GM19372 (cell line): ENCODE data around the gene TRIM29.
"Not testable (repeated sequence)": the region's sequence is repeated elsewhere in the genome, so short reads cannot be mapped to it uniquely, and the experiment has no call there.

Experiments
- ATAC-seq: cut with Tn5 transposase; IDR thresholded peaks from one replicate; pipeline ENCODE4 v1.9.1; 2021; ENCODE audit warnings: mild to moderate bottlenecking, low read depth, moderate library complexity; ENCODE audit not compliant: unreplicated experiment

Gene TRIM29, protein sequence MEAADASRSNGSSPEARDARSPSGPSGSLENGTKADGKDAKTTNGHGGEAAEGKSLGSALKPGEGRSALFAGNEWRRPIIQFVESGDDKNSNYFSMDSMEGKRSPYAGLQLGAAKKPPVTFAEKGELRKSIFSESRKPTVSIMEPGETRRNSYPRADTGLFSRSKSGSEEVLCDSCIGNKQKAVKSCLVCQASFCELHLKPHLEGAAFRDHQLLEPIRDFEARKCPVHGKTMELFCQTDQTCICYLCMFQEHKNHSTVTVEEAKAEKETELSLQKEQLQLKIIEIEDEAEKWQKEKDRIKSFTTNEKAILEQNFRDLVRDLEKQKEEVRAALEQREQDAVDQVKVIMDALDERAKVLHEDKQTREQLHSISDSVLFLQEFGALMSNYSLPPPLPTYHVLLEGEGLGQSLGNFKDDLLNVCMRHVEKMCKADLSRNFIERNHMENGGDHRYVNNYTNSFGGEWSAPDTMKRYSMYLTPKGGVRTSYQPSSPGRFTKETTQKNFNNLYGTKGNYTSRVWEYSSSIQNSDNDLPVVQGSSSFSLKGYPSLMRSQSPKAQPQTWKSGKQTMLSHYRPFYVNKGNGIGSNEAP

DNA sequence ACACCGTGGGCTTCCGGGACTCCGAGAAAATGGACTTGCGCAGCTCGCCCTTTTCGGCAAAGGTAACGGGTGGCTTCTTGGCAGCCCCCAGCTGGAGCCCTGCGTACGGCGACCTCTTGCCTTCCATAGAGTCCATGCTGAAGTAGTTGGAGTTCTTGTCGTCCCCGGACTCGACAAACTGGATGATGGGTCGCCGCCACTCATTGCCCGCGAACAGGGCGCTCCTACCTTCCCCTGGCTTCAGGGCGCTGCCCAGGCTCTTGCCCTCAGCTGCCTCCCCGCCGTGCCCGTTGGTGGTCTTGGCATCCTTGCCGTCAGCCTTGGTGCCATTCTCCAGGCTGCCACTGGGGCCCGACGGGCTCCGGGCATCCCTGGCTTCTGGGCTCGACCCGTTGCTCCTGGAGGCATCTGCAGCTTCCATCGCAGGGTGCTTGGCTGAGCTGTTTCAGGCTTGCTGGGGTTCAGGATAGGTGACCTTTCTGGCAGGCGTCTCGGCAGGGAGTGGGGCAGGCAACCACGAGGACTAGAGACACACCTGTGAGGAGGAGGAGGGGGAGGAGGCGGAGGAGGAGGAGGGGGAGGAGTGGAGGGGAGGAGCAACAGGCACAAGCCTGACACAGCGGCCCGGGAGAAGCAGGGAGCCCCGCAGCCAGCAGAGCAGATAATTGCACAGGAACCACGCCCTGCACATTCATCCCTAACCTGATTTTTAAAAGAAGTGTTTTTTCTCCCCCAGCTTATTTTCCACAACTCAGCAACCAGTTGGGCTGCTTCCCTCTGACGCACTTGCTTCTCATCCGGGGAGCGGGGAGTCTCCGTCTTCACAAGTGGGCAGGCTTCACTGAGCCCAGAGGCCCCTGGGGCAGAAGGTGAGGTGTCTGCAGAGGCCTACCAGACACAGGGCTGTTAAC lies at the start of gene TRIM29:
TSS of gene TRIM29 (minus strand) at position 503 of the 911 bp plus-strand sequence. CDS start at position 421, 82 bp downstream.
- no peak for ATAC-seq

DNA sequence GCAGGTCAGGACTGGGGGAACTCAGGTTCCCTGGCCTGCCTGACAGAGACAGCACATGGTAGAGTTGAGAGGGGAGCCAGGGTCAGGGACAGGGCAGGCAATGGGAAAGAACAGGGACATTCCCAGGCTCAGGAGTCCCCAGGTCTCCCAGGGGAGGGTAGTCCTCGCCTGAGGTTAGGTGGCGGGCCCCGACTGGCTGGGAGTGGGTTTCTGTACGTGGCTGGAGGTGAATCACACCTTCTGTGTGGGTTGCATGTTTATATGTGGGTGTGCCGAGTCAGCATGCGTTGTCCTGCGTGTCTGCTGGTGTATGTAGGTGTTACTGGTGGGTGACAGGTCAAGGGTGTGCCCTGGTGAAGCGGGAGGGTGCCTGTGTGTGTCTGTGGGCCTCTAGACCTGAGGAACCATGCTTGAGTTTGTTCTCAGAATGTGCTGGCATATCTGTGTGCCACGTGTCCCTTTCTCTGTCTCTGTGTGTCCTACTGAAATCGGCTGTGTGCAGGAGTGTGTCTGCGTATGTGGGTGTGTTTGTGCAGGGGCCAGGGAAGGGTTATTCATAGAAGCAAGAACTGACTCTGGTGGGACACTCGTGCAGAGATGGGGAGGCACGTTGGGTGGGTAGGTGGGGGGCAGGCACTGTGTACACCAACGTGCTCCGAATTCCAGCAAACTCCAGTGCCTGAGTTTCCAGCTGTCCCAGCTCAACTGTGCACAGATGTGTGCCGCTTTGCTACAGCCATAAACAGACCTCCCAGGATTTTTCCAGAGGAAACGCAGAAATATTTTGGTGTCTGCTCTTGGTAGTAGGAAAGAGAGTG lies 49.1 kb upstream of the TRIM29 start:
- ATAC-seq = no peak

DNA sequence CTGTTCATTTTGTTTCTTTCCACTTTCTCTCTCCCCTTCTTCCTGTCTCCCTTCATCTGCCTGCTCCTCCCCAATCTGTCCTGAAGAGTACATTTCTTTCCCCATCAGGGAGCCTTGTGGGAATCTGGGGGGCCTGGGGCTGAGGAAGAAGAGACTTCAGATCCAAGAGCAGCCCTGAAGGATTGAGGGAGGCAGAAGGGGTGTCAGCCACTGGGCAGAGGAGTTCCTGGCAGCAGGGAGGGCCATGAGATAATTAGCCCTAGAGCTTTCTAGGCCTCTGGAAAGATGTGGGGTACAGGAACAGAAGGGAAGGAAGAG lies 48.5 kb upstream of the TRIM29 start:
- no peak for ATAC-seq

DNA sequence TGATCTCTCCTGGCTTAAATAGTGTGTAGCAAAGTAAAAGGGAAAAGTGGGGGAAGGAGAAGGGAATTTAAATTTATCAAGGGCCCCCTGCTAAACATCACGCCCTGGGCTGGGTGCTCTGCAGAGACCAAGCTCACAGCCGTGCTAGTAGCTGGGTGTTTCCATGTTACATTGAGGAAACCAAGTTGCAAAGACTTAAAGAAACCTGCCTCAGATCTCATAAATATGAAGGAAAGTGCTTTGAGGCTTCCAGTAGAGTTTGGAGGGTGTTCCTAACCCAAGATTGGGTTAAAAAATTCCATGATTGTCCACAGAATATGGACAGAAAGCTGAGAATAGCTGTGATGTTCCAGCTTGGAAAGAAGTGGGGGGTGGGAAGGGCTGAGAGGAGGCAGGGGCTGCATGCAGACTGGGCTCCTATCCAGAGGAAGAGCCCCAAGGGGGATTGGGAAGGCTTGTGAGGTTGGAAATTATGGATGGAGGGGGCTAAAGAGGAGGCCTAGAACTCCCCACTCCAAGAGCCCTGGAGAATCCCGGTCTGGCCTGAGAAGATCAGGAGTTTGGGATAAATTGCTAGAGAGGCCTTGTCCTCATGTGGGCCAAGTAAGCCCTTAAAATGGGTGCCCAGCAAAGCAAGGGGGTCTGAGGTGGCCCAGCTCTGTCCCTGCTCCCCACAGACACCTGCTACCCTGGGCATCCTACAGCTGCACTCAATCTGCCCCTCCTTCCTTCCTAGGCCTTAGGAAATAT lies 48.0 kb upstream of the TRIM29 start:
- ATAC-seq = no peak

DNA sequence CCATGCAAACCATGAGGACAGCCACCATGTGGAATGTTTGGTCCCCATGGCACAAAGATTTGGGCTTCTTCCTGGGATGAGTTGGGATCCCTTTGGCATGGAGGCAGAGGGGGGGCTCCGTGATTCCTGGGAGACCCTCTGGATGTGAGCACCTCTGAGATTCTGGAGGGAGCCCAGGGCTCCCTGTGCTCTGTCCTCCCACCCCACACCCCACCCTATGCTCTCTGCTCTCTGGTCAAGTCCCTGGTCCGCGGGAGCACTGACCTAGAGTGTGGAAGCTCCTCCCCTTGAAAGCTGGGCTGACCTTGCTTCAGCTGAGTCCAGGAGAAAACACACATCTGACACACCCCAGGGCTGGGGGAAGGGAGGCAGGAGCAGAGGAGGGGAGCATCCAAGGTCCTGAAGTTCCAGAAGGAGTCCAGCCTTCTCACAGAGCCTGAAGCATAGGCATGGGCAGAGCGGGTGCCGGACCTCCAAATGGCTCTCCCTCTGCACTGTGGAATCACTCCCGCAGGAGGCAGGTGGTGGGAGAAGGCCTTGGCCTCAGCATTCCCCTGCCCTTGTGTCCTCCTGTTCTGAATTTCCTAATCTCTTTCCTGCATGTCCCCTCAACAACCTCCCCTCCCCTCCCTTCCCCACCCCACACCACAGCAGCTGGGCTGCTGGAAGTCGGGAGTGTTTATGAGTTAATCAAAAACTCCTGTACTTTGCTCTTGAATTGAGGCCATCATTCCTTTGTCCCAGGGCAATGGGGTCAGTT lies 47.2 kb upstream of the TRIM29 start:
- no peak for ATAC-seq

DNA sequence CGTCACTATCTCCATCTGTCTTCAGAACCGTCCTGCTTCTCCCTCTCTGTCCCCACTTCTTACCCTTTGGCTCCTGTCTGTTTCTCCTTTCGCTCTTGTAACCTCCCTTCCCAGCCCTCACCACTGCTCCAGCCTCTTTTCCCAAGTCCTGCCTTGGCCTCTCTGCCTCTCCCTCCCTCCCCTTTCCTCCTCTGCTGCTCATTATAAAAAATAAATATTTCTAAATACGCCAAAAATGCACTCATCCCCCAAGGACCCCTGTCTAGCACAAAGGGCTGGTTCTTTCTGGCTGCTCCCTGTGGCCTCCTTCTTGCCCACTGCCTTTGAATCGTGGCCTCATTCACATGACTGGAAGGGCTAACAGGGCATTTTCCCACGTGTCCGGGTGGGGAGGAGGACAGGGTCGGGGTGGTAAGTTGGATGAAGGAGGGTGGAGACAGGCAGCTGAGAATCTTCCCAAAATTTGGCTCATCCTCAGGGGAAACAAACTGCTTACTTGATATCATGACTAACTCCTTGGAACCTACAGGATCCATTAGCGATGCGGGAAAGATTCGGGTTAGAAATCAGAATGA lies 46.5 kb upstream of the TRIM29 start:
- no peak for ATAC-seq

DNA sequence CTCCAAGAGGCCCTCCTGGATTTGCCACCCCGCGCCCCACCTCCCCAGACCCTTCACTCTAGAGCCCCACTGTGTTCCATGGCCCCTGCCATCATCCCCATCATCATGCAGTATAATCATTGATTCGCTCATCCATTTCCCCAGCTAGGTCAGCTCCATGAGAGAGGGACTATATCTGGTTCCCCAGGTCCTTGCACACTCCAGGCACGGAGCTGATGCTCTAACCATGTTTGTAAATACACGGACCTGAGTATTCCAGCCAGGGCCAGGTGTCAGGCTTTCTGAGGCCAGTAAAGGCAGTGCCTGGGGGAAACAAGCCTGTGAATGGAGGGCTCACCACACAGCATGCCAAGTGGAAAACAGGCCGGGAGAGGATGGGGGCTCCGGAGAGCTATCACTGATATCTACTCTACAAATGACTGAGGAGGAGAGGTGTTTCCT lies 45.8 kb upstream of the TRIM29 start:
- ATAC-seq = no peak

DNA sequence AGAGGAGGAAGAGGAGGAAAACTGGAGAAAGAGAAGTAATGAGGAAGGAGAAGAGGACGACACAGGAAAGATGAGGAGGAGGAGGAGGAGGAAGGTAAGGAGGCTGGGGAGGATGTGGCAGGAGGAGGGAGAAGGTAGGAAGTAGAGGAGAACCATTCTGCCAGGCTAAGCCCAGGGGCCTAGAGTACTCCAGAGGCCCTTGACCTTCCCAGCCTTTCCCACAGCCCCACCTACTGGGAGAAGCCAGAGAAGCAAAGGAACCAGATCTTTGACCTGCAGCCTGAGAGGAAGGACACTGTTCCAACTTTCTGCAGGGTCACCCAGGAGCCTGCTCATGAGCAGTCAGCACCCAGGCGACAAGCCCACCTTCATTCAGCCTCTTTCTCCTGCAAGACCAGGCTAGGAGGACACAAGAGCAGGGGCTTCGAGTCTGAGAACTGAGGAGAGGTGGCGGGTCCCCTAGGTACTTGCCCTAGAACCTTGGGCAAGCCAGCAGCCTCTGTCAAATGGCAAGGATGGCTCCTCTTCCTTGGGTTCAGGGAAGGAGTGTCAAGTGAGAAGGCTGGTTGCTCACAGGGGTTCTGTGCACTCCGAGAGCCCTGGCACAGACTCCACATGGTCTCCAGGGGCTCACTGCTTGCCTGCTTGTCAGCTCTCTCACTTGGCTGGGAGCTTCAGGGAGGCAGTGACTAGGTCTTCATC lies 45.0 kb upstream of the TRIM29 start:
- ATAC-seq = no peak

DNA sequence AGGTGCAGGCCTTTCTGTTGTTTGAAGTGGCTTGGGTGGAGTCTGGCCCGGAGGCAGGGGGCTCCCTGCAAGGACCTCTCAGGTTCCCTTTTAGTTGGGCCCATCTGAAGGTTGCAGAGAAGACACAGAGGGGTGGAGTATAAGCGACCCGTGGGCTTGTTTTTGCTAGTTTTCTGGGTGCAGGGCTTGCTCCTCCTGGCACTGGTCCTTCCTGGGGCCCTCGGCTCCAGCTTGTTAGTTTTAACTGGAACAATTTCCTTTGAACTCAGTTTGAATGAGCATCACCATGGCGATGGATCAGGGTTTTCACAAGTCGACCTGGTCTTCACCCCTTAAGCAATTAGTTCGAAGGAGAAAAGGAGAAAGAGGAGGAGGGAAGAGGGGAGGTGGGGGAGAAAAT lies 44.5 kb upstream of the TRIM29 start:
- no peak for ATAC-seq

DNA sequence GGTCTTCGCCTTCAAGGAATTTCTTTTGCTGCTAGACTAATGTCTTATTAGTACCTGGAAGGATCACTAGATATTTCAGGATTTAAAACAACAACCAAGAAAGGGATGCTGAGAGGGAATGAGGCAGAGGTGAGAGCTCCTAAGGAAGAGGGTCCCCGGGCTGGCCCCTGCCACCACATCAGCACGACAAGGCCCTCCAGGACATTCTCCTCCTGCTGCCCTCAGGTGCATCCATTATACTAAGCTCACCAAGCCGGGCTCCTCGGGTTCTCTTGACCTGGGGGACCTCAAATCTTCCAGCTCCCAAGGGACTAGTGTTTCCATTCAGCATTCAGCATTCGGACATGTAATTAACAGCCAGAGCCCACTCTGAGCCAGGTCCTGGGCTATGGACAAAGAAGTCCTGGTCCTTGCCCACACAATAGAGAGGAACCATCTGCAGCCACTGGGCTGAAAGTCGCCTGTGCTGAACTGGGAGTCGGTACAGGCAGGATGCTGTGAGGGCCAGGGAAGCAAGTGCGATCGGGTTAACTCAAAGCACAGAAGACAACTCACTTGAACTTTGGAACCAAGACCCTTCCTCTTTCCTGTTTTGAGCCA lies 43.6 kb upstream of the TRIM29 start:
- no peak for ATAC-seq

DNA sequence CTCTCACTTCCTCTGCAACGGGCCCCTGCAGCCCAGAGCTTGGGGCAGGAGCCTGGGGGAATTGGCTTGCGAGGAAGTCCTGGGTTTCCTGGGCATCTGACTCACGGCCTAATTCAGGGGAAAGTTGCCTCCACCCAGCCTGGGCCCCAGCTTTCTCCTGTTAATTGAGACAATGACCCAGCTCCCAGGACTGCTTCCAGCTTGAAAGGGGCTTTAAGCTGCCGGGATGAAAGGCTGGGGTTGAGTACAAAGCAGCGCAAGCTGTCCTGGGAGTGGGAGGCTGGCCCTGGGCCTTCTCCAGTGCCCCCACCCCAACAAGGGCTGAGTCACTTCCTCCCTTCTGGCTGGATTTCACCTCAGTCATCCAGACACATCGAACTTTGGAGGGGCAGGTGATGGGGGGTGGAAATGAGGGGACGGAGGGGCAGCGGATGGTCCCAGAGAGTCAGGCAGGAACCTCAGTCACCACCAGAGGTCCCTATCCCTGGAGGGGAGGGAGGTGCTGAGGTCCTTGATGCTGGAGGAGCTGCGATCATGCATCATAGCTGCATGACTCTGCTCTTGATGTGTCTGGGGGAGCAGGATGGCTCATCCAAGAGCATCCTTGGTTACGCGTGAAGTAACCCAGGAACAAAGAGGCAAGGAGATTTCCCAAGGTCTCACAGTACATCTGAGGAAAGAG lies 42.8 kb upstream of the TRIM29 start:
- no peak for ATAC-seq

DNA sequence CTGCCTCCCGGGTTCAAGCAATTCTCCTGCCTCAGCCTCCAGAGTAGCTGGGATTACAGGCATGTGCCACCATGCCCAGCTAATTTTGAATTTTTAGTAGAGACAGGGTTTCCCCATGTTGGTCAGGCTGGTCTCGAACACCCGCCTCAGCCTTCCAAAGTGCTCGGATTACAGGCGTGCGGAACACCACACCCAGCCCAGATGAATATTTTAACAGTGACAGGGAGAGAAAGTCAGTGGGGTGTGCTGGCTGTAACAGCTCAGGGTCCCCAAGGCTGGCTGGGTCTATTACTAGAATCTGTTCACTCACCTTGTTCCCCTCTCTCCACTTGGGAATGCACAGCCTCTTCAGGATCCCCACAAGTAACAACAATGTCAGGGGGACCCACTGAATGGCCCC lies 42.1 kb upstream of the TRIM29 start:
- not testable (repeated sequence) for ATAC-seq

DNA sequence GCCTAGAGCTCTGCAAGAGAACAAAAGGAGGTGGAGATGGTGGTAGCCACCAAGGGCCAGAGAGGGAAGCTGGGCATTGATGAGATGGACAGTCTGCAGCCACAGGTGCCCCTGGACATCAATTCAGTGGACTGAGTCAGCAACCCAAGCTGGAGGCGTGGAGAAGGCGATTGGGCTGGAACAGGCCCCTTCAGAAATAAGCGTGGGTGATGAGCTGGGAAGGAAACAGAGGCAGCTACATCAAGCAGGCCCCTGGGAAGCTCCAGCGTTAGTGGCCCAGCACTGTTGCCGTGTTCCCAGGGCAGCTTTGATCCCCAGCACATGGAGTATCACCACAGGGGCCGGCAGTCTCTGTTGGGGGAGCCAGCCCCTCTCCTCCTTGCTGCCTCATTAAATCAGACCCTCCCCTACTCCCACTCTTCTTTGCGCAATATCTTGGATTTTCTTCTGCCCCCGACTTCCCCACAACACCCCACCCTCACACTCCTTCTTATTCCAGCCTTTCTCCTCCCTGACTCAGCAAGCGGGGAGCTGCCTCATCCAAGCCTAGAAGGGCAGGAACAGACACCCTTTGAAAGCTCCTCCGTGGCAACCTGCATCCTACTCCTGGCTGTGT lies 41.3 kb upstream of the TRIM29 start:
- ATAC-seq = no peak

DNA sequence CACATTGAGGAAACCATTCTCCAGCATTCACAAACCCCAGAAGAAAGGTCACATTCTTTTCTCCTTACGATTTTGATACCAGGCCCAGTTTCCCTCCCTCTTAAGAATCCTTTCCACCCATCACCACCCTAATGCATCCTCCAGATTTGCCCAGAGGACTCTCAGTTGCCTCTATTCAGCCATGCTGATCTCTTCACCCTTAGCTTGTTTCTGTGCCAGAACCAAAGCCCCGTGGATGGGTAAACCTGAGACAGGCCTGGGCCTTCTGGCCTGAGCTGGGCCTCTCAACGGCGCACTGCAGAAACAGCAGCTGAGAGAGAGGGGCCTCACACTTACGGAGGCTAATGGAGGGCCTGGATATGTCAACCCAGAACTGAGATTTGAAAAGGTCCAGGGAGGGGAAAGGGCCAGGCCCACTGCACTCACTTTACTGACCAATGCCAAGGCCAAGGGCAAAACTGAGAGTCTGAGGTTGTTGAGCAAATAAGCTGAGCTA lies 40.7 kb upstream of the TRIM29 start:
- no peak for ATAC-seq

DNA sequence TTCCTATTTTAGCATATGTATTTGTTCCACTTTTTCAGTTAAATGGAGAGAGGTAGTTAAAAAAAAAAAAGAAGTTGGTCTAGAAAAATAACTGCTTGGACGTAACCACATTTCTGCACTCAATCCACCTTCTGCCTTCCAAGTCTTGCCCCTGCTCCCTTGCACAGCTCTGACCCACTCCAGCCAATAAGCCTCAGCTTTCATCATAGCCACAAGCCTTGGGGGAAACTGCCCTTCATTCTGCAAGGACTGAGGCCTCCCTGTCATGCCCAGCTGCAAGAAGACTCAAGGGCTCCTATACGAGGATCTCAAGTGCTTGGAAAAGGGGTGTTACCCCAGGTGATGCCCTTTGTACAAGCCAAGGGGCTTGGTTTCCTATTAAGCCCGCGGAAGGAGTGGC lies 37.0 kb upstream of the TRIM29 start:
- no peak for ATAC-seq

DNA sequence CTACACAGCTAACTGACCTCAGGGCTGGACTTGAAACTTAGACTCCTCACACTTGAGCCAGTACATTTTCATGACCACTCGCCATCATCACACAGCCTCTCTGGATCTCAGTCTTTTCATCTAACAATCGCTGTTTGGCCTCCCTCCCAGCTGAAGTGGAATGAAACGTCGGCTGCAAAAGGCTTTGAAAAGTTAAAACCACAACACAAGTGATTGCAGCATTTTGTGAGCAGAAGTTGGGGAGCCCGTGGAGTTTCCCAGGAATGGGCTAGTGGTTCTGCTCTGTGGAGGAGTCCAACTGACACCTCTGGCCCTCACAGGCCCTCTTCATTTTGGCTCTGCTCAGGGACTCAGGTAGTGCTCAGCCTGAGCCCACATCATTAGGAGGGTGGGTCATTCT lies 35.9 kb upstream of the TRIM29 start:
- ATAC-seq = no peak
